ENCODE results near the gene CAV1.

DNA sequence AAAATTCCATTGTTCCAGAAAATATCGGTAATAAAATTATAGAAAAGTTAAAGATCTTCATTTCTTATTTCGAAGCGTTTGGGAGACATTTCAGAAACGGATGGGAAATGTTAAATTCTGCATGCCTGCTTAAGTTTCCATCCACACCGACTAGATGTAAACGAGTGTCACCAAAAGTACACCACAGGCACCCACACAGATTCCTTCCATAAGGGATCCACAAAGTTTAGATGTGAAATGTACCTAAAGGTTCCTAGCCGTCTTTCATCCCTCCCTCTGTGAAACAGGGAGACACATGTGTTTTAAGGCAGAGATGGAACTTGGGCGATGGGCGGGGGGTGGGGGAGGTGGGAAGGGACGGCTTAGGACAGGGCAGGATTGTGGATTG lies 621 bp upstream of the CAV1 start:
- TF ChIP-seq EZH2 (IDR thresholded peaks at IDR 0.05) (no peak), POLR2AphosphoS5 (IDR thresholded peaks at IDR 0.05; ENCODE audit: borderline replicate concordance, low read depth, low read length) (no peak)
